Thyroid gland (tissue), 4 donors: ENCODE results near the gene GPR149.

Experiments used
- CTCF ChIP-seq, 6 experiments: fragments of 200-600 bp in 3 of 6; fragments of 450-650 bp in 3 of 6; sonication (generic) in 3 of 6; IDR thresholded peaks; one replicate each; pipeline ENCODE4 v1.5.1; 2016 to 2019; ENCODE audit warnings: antibody characterized with exemption in 6 of 6, mild to moderate bottlenecking in 2 of 6, inconsistent platforms in 1 of 6, moderate library complexity in 1 of 6
- POLR2A ChIP-seq, 2 donors: fragments of 450-650 bp; IDR thresholded peaks; one replicate each; pipeline ENCODE4 v1.6.1; 2017; ENCODE audit warnings: antibody characterized with exemption in 2 of 2, mild to moderate bottlenecking in 2 of 2, moderate library complexity in 1 of 2

DNA sequence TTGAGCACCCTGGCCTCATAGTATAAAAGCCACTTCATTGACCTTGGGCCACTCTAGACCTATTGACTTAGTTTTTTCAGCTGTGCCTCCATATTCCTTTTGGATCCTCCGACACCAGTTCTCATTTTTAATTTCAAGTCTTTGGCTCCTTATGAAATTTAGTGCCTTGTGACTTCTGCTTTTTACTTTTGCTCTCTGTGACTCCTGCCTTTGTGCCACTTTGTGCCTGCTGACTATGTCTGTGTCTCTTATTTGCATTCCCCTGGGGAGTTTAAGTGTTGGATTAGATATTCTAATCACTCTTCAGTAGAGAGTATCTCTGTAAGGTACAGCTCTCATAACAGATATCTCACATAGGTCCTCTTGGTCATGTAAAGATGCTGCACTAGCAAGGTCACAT is 39.6 kb upstream of the GPR149 start:
- TF ChIP-seq POLR2A (IDR thresholded peaks at IDR 0.05) (no peak), CTCF (IDR thresholded peaks at IDR 0.05) (no peak)
